GM23248 (cell line): ENCODE data around the gene ZFX.

ENCODE experiments used
- EZH2 ChIP-seq: fragments of 200-600 bp; sonication (generic); IDR thresholded peaks from 2 replicates; pipeline ENCODE4 v1.6.1; 2018; ENCODE audit warnings: antibody characterized with exemption, mild to moderate bottlenecking; ENCODE audit not compliant: insufficient read depth, poor library complexity, severe bottlenecking
- EZH2phosphoT487 ChIP-seq: fragments of 200-600 bp; sonication (generic); IDR thresholded peaks from 2 replicates; pipeline ENCODE4 v1.6.1; 2018; ENCODE audit warnings: antibody characterized with exemption, moderate library complexity, mild to moderate bottlenecking, low read depth; ENCODE audit not compliant: insufficient read depth

DNA sequence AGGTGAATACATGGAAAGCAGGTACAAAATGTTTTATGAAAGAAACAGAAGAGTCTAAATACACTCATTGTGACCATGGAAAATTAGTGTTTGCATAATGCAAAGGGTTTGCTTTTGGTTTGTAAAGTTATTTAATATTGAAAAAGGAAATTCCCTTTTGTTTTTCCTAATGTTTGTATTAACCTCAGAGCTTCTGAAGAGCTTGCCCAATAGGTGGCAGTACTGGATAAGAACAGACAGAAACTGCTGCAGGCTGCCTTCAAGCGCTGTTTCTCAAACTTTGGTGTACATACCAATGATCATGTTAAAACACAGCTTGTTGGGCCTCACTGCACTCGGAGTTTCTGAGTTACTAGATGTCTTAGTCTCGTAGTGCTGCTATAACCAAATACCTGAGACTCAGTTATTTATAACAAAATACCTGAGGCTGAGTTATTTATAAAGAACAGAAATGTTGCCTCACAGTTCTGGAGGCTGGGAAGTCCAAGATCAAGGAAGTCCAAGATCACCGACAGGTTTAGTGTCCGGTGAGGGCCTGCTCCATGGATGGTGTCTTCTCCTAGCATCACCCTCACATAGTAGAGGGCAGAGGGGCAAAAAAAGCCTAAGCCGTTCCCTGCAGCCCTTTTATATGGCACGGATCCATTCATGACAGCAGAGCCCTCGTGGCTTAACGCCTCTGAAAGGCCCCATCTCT is 110.2 kb downstream of the ZFX start:
- TF ChIP-seq EZH2phosphoT487 (no peak), EZH2 (no peak)
